HCT116 (cell line): ENCODE results near the gene SCN3A.

Source experiments
- EGR1 ChIP-seq: IDR thresholded peaks from 2 replicates; pipeline ENCODE4 v1.6.1; 2012; ENCODE audit warnings: low read depth
- EZH2phosphoT487 ChIP-seq: fragments of 200-600 bp; IDR thresholded peaks from 2 replicates; pipeline ENCODE4 v1.6.1; 2018; ENCODE audit warnings: antibody characterized with exemption, borderline replicate concordance
- POLR2A ChIP-seq: IDR thresholded peaks from 2 replicates; pipeline ENCODE4 v1.7.0; 2011; ENCODE audit warnings: borderline replicate concordance; ENCODE audit not compliant: insufficient read depth, insufficient read length; ENCODE audit errors: extremely low read depth
- RAD21 ChIP-seq: IDR thresholded peaks from 2 replicates; pipeline ENCODE4 v1.6.1; 2012; ENCODE audit warnings: low read depth, mild to moderate bottlenecking
- SIN3A ChIP-seq: IDR thresholded peaks from 2 replicates; pipeline ENCODE4 v1.6.1; 2012; ENCODE audit warnings: low read depth
- YY1 ChIP-seq: IDR thresholded peaks from 2 replicates; pipeline ENCODE4 v1.6.1; 2011; ENCODE audit warnings: low read length, low read depth, moderate library complexity, mild to moderate bottlenecking; ENCODE audit not compliant: insufficient replicate concordance; ENCODE audit errors: extremely low read depth
- TF ChIP-seq, protein P1 (sequence below), 3 experiments: fragments of 200-600 bp in 1 of 3; sonication (generic) in 1 of 3; IDR thresholded peaks in 2 of 3; conservative IDR thresholded peaks in 1 of 3; 2 replicates each; pipeline ENCODE4 v1.5.1; 2012 to 2017; ENCODE audit warnings: low read depth in 2 of 3, low read length in 2 of 3, antibody characterized with exemption in 1 of 3, borderline replicate concordance in 1 of 3, control low read depth in 1 of 3, mild to moderate bottlenecking in 1 of 3, mixed read lengths in 1 of 3, mixed run types in 1 of 3, moderate library complexity in 1 of 3; ENCODE audit not compliant: insufficient read depth in 1 of 3

- TF ChIP-seq, protein P1, sequence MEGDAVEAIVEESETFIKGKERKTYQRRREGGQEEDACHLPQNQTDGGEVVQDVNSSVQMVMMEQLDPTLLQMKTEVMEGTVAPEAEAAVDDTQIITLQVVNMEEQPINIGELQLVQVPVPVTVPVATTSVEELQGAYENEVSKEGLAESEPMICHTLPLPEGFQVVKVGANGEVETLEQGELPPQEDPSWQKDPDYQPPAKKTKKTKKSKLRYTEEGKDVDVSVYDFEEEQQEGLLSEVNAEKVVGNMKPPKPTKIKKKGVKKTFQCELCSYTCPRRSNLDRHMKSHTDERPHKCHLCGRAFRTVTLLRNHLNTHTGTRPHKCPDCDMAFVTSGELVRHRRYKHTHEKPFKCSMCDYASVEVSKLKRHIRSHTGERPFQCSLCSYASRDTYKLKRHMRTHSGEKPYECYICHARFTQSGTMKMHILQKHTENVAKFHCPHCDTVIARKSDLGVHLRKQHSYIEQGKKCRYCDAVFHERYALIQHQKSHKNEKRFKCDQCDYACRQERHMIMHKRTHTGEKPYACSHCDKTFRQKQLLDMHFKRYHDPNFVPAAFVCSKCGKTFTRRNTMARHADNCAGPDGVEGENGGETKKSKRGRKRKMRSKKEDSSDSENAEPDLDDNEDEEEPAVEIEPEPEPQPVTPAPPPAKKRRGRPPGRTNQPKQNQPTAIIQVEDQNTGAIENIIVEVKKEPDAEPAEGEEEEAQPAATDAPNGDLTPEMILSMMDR (IDR thresholded peaks at IDR 0.05 in 2 of 3, conservative IDR thresholded peaks at IDR 0.05 in 1 of 3; ENCODE audit: borderline replicate concordance in 1 of 3, insufficient read depth in 1 of 3, low read depth in 2 of 3, low read length in 2 of 3), result no peak
- TF ChIP-seq YY1 (no peak), POLR2A (no peak), RAD21 (no peak), EZH2phosphoT487 (no peak), EGR1 (no peak), SIN3A (no peak)
These were observed 34.4 kb upstream of the SCN3A start for GRCh38 chr2:165238295-165238694.
